Fibroblast of lung (primary cell): ENCODE results near the gene RGPD6. TPM values are rescaled to one million over a fixed set of nuclear protein-coding genes. Genes with fewer than 3 reads are reported as not detected.
"Not testable (repeated sequence)": the region's sequence is repeated elsewhere in the genome, so short reads cannot be mapped to it uniquely, and the experiment has no call there.

ENCODE experiments used
- DNase-seq, 2 donors: peaks; one replicate each; pipeline versions ENCODE4 v3.0.0 to v3.0.0-alpha.2; 2010; ENCODE audit warnings: low read depth in 2 of 2
- H2AFZ ChIP-seq: 2 replicates; pipeline ENCODE4 v1.5.1; 2012; ENCODE audit warnings: low read length, control low read depth, inconsistent platforms
- H3K27ac ChIP-seq: 2 replicates; pipeline ENCODE4 v1.5.1; 2011; ENCODE audit warnings: low read length, control low read depth; ENCODE audit not compliant: insufficient read depth
- H3K27me3 ChIP-seq: 2 replicates; pipeline ENCODE4 v1.5.1; 2011; ENCODE audit warnings: mild to moderate bottlenecking, low read length; ENCODE audit not compliant: control insufficient read depth, insufficient read depth
- H3K36me3 ChIP-seq: 2 replicates; pipeline ENCODE4 v1.5.1; 2011; ENCODE audit warnings: low read length; ENCODE audit not compliant: control insufficient read depth, insufficient read depth
- H3K4me1 ChIP-seq: 2 replicates; pipeline ENCODE4 v1.5.1; 2011; ENCODE audit warnings: low read length; ENCODE audit not compliant: control insufficient read depth, insufficient read depth; ENCODE audit errors: extremely low read depth
- H3K4me2 ChIP-seq: 2 replicates; pipeline ENCODE4 v1.5.1; 2011; ENCODE audit warnings: low read length, control low read depth; ENCODE audit not compliant: insufficient read depth; ENCODE audit errors: extremely low read depth
- H3K4me3 ChIP-seq, 4 experiments: fragments of 200-600 bp in 1 of 4; sonication (generic) in 1 of 4; replicated peaks in 1 of 4; 2 replicates each; pipeline ENCODE4 v1.5.1; 2011 to 2016; ENCODE audit warnings: low read length in 4 of 4, low read depth in 3 of 4, mild to moderate bottlenecking in 3 of 4, control low read depth in 2 of 4, inconsistent platforms in 1 of 4, mixed read lengths in 1 of 4; ENCODE audit not compliant: insufficient read depth in 1 of 4; ENCODE audit errors: control extremely low read depth in 1 of 4
- H3K79me2 ChIP-seq: 2 replicates; pipeline ENCODE4 v1.5.1; 2012; ENCODE audit warnings: mild to moderate bottlenecking, low read length, inconsistent platforms; ENCODE audit not compliant: control insufficient read depth, insufficient read depth
- H3K9ac ChIP-seq: 2 replicates; pipeline ENCODE4 v1.5.1; 2011; ENCODE audit warnings: mild to moderate bottlenecking, low read length, control low read depth; ENCODE audit not compliant: insufficient read depth
- H3K9me3 ChIP-seq: 2 replicates; pipeline ENCODE4 v1.5.1; 2012; ENCODE audit warnings: low read depth, low read length; ENCODE audit not compliant: control insufficient read depth, insufficient read depth
- H4K20me1 ChIP-seq: 2 replicates; pipeline ENCODE4 v1.5.1; 2011; ENCODE audit warnings: low read length; ENCODE audit not compliant: control insufficient read depth, insufficient read depth; ENCODE audit errors: extremely low read depth
- polyA plus RNA-seq, 2 donors: library from polyadenylated mRNA; depleted of rRNA in 1 of 2; stranded (reverse) in 1 of 2; unstranded in 1 of 2; fragments of >200 nt; gene quantifications; 2 replicates each; pipeline ENCODE4 v1.2.1, GENCODE V29; 2011 to 2012; ENCODE audit warnings: missing spikeins in 1 of 2
- total RNA-seq: library from RNA; depleted of rRNA; stranded (reverse); fragments of >200 nt; gene quantifications from 2 replicates; pipeline ENCODE4 v1.2.1, GENCODE V29; 2014

RGPD6 gene
- total and polyA plus RNA-seq, 2 donors (not counting 1 experiment from before 2014, with no cell fraction given): 10.5 to 23.6 TPM

- not testable (repeated sequence) for H2AFZ ChIP-seq, H3K9me3 ChIP-seq, H3K4me2 ChIP-seq, H3K4me1 ChIP-seq, H3K27ac ChIP-seq, H3K36me3 ChIP-seq, H4K20me1 ChIP-seq, H3K9ac ChIP-seq, H3K79me2 ChIP-seq, H3K27me3 ChIP-seq, DNase-seq, H3K4me3 ChIP-seq
Measured at GRCh38 chr2:110481200-110481599, 95.8 kb downstream of the RGPD6 start.

GRCh38 chr2:110480084-110480483, 96.9 kb downstream of the RGPD6 start:
- not testable (repeated sequence) for DNase-seq, H3K27me3 ChIP-seq, H2AFZ ChIP-seq, H3K9ac ChIP-seq, H3K27ac ChIP-seq, H3K79me2 ChIP-seq, H3K4me2 ChIP-seq, H3K4me1 ChIP-seq, H3K9me3 ChIP-seq, H4K20me1 ChIP-seq, H3K36me3 ChIP-seq, H3K4me3 ChIP-seq

DNA sequence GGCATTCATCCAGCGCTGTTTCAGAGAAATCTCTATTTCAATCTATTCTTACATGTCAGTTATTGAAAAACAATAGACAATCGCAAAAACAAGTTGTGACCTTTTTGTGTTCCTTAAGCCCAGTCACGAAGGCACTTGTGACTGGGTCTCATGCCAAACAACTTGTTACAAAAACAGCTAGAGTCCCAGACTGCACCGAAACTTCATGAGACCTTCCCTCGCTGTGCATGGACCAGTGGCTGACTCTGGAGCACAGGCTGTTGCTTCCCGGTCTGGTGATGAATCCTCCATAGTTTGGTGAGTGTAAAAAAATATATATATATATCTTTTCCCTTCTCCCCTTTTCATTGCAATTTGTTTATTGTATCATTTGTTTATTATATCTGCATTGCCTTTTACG, 99.7 kb downstream of the RGPD6 start:
- H3K79me2 ChIP-seq, H3K4me1 ChIP-seq, H3K27ac ChIP-seq, DNase-seq, H2AFZ ChIP-seq, H3K9ac ChIP-seq, H3K9me3 ChIP-seq, H4K20me1 ChIP-seq, H3K4me3 ChIP-seq, H3K36me3 ChIP-seq, H3K4me2 ChIP-seq, H3K27me3 ChIP-seq: not testable (repeated sequence)

DNA sequence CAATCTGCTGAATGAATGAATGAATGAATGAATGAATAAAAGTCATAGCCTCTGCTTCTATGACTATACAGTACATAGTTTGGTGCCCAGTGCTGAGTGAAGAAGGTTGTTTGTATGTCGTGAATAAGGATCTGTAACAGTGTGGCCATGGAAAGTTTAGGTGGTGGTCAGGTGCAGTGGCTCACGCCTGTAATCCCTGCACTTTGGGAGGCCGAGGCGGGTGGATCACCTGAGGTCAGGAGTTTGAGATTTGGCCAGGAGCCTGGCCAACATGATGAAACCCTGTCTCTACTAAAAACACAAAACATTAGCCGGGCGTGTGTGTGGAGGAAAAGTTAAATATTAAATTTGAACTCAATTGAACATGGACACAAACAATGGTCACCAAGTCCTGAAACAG, 100.1 kb downstream of the RGPD6 start:
- not testable (repeated sequence) for H4K20me1 ChIP-seq, H3K36me3 ChIP-seq, H3K4me3 ChIP-seq, H3K9me3 ChIP-seq, H2AFZ ChIP-seq, H3K27me3 ChIP-seq, H3K27ac ChIP-seq, H3K4me2 ChIP-seq, H3K9ac ChIP-seq, H3K4me1 ChIP-seq, DNase-seq, H3K79me2 ChIP-seq

DNA sequence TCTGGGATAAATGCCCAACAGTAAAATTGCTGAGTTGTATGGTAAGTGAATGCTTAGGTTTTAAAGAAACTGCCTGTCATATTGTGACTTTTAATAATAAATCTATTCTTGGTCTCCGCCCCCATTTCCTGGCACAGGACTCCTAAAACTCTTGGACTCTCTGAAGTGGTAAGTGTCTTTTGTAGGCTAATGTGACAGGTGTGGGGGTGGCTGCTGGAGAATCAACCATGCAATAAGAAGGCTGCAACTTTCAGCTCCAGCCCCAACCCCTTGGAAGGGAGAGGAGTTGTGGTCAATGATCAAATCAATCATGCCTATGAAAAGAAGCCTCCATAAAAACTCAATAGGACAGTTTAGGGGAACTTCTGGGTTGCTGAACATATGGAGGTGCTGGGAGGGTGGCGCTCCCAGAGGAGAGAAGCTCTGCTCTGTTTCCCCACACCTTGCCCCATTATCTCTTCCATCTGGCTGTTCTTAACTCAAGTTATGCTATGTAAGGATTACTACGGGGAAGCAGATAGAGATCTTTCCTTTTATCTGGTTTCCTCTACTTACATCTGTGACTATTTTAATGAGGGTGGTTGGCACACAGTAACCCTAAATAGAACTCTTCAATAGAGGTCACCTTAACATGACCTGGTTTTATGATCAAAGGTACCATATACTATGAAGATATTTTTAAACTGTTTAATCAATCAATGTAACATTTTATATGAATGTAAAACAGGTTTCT, 101.2 kb downstream of the RGPD6 start:
- DNase-seq, H3K9me3 ChIP-seq, H3K4me2 ChIP-seq, H3K27ac ChIP-seq, H3K4me1 ChIP-seq, H3K36me3 ChIP-seq, H2AFZ ChIP-seq, H3K79me2 ChIP-seq, H4K20me1 ChIP-seq, H3K9ac ChIP-seq, H3K27me3 ChIP-seq, H3K4me3 ChIP-seq: not testable (repeated sequence)

DNA sequence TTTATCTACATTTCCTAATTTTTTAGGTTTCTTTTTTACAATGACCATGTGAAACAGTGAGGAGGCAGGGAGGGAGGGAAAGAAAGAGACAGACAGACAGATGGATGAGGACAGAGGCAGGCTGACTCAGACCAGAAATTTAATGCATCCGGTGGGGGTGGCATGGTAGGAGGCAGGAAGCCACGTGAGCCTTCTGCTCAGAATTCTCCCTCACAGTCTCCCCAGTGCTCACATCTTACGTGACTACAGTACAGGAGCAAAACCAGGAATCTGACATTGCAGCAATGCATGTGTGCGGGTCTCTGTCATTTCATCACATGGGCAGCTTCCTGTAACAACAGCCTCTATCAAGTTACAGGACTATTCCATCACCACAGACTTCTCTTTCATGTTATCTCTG, 102.1 kb downstream of the RGPD6 start:
- H3K36me3 ChIP-seq, H3K4me3 ChIP-seq, H3K27ac ChIP-seq, H3K4me1 ChIP-seq, DNase-seq, H4K20me1 ChIP-seq, H3K79me2 ChIP-seq, H3K27me3 ChIP-seq, H3K9me3 ChIP-seq, H2AFZ ChIP-seq, H3K4me2 ChIP-seq, H3K9ac ChIP-seq: not testable (repeated sequence)

DNA sequence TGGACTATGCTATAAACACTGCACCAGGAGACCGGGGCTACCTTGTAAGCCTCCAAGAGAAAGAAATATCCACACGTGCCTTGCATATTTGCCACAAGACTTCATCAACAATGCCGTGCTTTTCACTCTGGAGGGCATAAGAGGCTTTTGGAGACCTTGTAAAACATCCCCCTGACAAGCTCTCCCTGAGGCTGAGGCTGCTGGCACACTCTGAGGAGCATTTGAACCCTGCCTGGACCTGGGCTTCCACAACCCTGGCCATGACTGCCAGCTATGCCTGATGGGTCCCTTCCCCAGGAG, 104.0 kb downstream of the RGPD6 start:
- not testable (repeated sequence) for H3K79me2 ChIP-seq, H3K9ac ChIP-seq, H3K27ac ChIP-seq, H4K20me1 ChIP-seq, H3K4me2 ChIP-seq, H2AFZ ChIP-seq, H3K36me3 ChIP-seq, H3K4me1 ChIP-seq, H3K4me3 ChIP-seq, H3K27me3 ChIP-seq, H3K9me3 ChIP-seq, DNase-seq
